Gastrocnemius medialis (tissue), 4 donors: ENCODE data around the gene CCNF.

Experiments used
- CTCF ChIP-seq, 5 experiments: fragments of 450-650 bp in 3 of 5; fragments of 200-600 bp in 2 of 5; sonication (generic) in 2 of 5; IDR thresholded peaks in 4 of 5; conservative IDR thresholded peaks in 1 of 5; 1 replicate in 4 of 5; 2 replicates in 1 of 5; pipeline ENCODE4 v1.5.1; 2016 to 2019; ENCODE audit warnings: antibody characterized with exemption in 5 of 5, mild to moderate bottlenecking in 3 of 5, moderate library complexity in 3 of 5
- POLR2A ChIP-seq, 2 donors: fragments of 450-650 bp; IDR thresholded peaks; one replicate each; pipeline ENCODE4 v1.6.1; 2017; ENCODE audit warnings: antibody characterized with exemption in 2 of 2, mild to moderate bottlenecking in 2 of 2, moderate library complexity in 2 of 2

GRCh38 chr16:2499454-2499853 lies 70.2 kb downstream of the CCNF start:
- TF ChIP-seq CTCF (IDR thresholded peaks at IDR 0.05 in 4 of 5, conservative IDR thresholded peaks at IDR 0.05 in 1 of 5) (no peak), POLR2A (IDR thresholded peaks at IDR 0.05) (no peak)
